Measurements from ENCODE around the gene APLF.
"Not testable (repeated sequence)": the region's sequence is repeated elsewhere in the genome, so short reads cannot be mapped to it uniquely, and the experiment has no call there.

APLF gene

GRCh38 chr2:68441179-68441993 is 26.0 kb upstream of the APLF start:
- peak; percentile 60 for DNase-seq (ENCODE audit: low read depth)

GRCh38 chr2:68441994-68442322 is 25.4 kb upstream of the APLF start:
- DNase-seq (ENCODE audit: low read depth) = no peak

- DNase-seq (ENCODE audit: low read depth) = not testable (repeated sequence)
Measured at GRCh38 chr2:68446425-68446824, 21.0 kb upstream of the APLF start.

GRCh38 chr2:68447118-68447517 is 20.3 kb upstream of the APLF start:
- no peak for DNase-seq (ENCODE audit: low read depth)

- no peak for DNase-seq (ENCODE audit: low read depth)
Measured at GRCh38 chr2:68448671-68449653, 18.4 kb upstream of the APLF start.

GRCh38 chr2:68452158-68452900 is 15.1 kb upstream of the APLF start:
- no peak for DNase-seq (ENCODE audit: low read depth)

- DNase-seq (ENCODE audit: low read depth) = no peak
Measured at GRCh38 chr2:68453761-68454360, 13.5 kb upstream of the APLF start.

- DNase-seq (ENCODE audit: low read depth) = no peak
Measured at GRCh38 chr2:68454719-68455118, 12.7 kb upstream of the APLF start.

- no peak for DNase-seq (ENCODE audit: low read depth)
Measured at GRCh38 chr2:68456198-68456597, 11.2 kb upstream of the APLF start.

- DNase-seq (ENCODE audit: low read depth) = no peak
Measured at GRCh38 chr2:68458981-68459380, 8.4 kb upstream of the APLF start.

GRCh38 chr2:68463287-68463877 is 4.0 kb upstream of the APLF start:
- no peak for DNase-seq (ENCODE audit: low read depth)

GRCh38 chr2:68464651-68465050 is 2.7 kb upstream of the APLF start:
- DNase-seq (ENCODE audit: low read depth) = no peak

- no peak for DNase-seq (ENCODE audit: low read depth)
Measured at GRCh38 chr2:68465081-68465916, 2.1 kb upstream of the APLF start.

- no peak for DNase-seq (ENCODE audit: low read depth)
Measured at GRCh38 chr2:68466361-68466777, 1.0 kb upstream of the APLF start.

GRCh38 chr2:68466778-68467076 is 658 bp upstream of the APLF start:
- DNase-seq (ENCODE audit: low read depth) = no peak

GRCh38 chr2:68468801-68469200 is 1.4 kb downstream of the APLF start:
- no peak for DNase-seq (ENCODE audit: low read depth)

- no peak for DNase-seq (ENCODE audit: low read depth)
Measured at GRCh38 chr2:68469935-68470334, 2.5 kb downstream of the APLF start.

GRCh38 chr2:68471385-68471784 is 4.0 kb downstream of the APLF start:
- DNase-seq (ENCODE audit: low read depth) = no peak

- DNase-seq (ENCODE audit: low read depth) = no peak
Measured at GRCh38 chr2:68472796-68473414, 5.5 kb downstream of the APLF start.

- DNase-seq (ENCODE audit: low read depth) = no peak
Measured at GRCh38 chr2:68475110-68475509, 7.7 kb downstream of the APLF start.
